CD4-positive, alpha-beta T cell treated with Interleukin-6 at 100 ng/mL for 8 hours (primary cell): ENCODE measurements around the gene ZFYVE27.

Experiments used
- DNase-seq: peaks from one replicate; pipeline ENCODE4 v3.0.0-alpha.2; 2020; ENCODE audit warnings: mixed read lengths, low spot score

The ZFYVE27 gene

GRCh38 chr10:97791824-97792721 is 55.1 kb downstream of the ZFYVE27 start:
- DNase-seq = peak; percentile 65

- DNase-seq = no peak
Measured at GRCh38 chr10:97795886-97796285, 59.0 kb downstream of the ZFYVE27 start.

GRCh38 chr10:97796651-97797050 is 59.7 kb downstream of the ZFYVE27 start:
- peak; percentile 53 for DNase-seq

GRCh38 chr10:97798958-97799610 is 62.2 kb downstream of the ZFYVE27 start:
- DNase-seq = no peak

GRCh38 chr10:97800474-97800873 is 63.5 kb downstream of the ZFYVE27 start:
- no peak for DNase-seq

GRCh38 chr10:97801422-97801821 is 64.5 kb downstream of the ZFYVE27 start:
- no peak for DNase-seq

GRCh38 chr10:97805096-97805884 is 68.4 kb downstream of the ZFYVE27 start:
- DNase-seq = no peak

GRCh38 chr10:97805949-97806348 is 69.0 kb downstream of the ZFYVE27 start:
- DNase-seq = no peak

GRCh38 chr10:97810446-97810845 is 73.5 kb downstream of the ZFYVE27 start:
- DNase-seq = no peak
